Left ventricle myocardium inferior (tissue), 1 donor: ENCODE data around the gene LRMDA. TPM values are rescaled to one million over a fixed set of nuclear protein-coding genes. Genes with fewer than 3 reads are reported as not detected.

Experiments used
- DNase-seq: peaks from one replicate; pipeline ENCODE4 v3.0.0-alpha.2; 2020
- H3K27ac ChIP-seq: fragments of 200-600 bp; replicated peaks from 2 replicates; pipeline ENCODE4 v1.8.0; 2021
- H3K27me3 ChIP-seq: fragments of 200-600 bp; 2 replicates; pipeline ENCODE4 v1.8.0; 2021; ENCODE audit warnings: low read depth
- H3K36me3 ChIP-seq: fragments of 200-600 bp; 2 replicates; pipeline ENCODE4 v1.8.0; 2021
- H3K4me1 ChIP-seq: fragments of 200-600 bp; 2 replicates; pipeline ENCODE4 v1.8.0; 2021
- H3K4me3 ChIP-seq: fragments of 200-600 bp; 2 replicates; pipeline ENCODE4 v1.8.0; 2021; ENCODE audit warnings: mild to moderate bottlenecking, moderate library complexity
- H3K9me3 ChIP-seq: fragments of 200-600 bp; replicated peaks from 2 replicates; pipeline ENCODE4 v1.8.0; 2021
- intact Hi-C: fragments of 100-400 bp; cut with micrococcal nuclease; formaldehyde crosslinking; loops from one replicate; pipeline ENCODE4 v1.11.0; 2022
- total RNA-seq: library from RNA; stranded (reverse); fragmentation: NEBNext Ultra II Directional; extraction: Animal tissue kit (Norgen Biotek cat#: 25700); gene quantifications from one replicate; pipeline ENCODE4 v1.2.1, GENCODE V29; 2021
- TF ChIP-seq, protein P1 (sequence below): fragments of 200-600 bp; IDR thresholded peaks from 2 replicates; pipeline ENCODE4 v1.8.0; 2021; ENCODE audit warnings: antibody characterized with exemption, mild to moderate bottlenecking, borderline replicate concordance
- donor health status: DM: no; HTN: yes; CAD: no; lungs with severe emphysema.

The LRMDA gene
- total RNA-seq, 1 donor from 2014 or later = 18.7 TPM

DNA sequence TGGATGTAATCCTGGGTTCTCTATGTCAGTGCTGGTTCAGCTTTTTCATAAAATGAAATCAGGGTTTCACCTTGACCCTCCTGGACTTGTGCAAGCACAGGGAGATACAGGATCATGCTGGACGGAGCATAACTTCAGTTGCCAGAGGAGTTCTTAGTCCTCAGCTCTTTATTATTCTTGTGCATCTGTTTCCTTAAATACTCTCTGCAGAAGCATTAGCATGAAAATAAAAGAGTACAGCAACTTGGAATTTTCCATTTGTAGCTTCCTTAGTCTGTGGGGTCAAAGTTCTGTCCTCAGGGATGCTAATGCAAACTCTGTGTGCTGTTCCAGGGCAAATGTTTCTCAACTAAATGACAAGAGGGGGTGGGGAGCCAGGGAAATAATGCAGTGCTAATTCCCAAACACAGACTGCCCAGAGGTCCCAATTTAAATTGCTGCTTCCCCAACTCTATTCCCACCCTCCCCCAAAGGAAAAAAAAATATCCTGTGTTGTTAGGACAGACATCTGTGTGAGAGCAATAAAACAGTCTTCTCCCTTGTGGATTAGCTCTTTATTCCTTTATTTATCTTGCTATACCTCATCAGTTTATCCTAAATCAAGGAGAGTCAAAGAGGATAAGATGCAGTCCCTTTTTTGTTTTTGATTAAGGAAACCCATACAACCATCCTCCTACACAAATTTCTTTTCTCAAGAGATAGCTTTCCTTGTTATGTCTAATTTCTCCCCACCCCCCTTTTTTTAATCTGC, 905.0 kb downstream of the LRMDA start:
- no peaks in the 10 kb centered on the region for H3K27me3 ChIP-seq
- peaks cover 42% of the 10 kb centered on the region for H3K4me1 ChIP-seq
- H3K36me3 ChIP-seq = no peaks in the 10 kb centered on the region
- peak overlapping the region; percentile 68 for H3K27ac ChIP-seq
- no peak overlapping the region for H3K4me3 ChIP-seq
- TF ChIP-seq, protein P1, sequence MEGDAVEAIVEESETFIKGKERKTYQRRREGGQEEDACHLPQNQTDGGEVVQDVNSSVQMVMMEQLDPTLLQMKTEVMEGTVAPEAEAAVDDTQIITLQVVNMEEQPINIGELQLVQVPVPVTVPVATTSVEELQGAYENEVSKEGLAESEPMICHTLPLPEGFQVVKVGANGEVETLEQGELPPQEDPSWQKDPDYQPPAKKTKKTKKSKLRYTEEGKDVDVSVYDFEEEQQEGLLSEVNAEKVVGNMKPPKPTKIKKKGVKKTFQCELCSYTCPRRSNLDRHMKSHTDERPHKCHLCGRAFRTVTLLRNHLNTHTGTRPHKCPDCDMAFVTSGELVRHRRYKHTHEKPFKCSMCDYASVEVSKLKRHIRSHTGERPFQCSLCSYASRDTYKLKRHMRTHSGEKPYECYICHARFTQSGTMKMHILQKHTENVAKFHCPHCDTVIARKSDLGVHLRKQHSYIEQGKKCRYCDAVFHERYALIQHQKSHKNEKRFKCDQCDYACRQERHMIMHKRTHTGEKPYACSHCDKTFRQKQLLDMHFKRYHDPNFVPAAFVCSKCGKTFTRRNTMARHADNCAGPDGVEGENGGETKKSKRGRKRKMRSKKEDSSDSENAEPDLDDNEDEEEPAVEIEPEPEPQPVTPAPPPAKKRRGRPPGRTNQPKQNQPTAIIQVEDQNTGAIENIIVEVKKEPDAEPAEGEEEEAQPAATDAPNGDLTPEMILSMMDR = no peak
- DNase-seq = no peak
- no peaks in the 10 kb centered on the region for H3K9me3 ChIP-seq
- intact Hi-C loops = no loop called here

DNA sequence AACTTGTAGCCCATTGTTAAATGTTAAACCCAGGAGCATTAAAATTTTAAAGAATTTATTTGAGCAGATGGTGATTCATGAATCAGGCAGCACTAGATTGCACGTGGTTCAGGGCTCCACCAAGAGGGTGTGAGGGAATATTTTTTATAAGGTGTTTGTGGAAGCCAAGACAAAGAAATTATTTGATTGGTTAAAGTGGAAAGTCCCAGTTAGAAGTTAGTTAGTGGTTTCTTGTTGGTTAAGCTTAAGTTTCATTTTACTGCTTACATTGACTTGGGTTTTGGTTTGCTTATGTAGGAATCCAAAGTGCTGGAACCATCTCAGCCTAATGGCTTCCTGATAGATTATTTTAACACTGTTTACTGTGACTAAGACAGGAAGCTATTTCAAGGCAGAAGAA, 906.2 kb downstream of the LRMDA start:
- Histone ChIP-seq H3K27ac (peak overlapping the region; percentile 68), H3K4me3 (no peak overlapping the region), H3K27me3 (no peaks in the 10 kb centered on the region), H3K36me3 (no peaks in the 10 kb centered on the region), H3K9me3 (peaks cover 2% of the 10 kb centered on the region), H3K4me1 (peaks cover 33% of the 10 kb centered on the region)
- TF ChIP-seq, protein P1 = no peak
- intact Hi-C loops = no loop called here
- no peak for DNase-seq

DNA sequence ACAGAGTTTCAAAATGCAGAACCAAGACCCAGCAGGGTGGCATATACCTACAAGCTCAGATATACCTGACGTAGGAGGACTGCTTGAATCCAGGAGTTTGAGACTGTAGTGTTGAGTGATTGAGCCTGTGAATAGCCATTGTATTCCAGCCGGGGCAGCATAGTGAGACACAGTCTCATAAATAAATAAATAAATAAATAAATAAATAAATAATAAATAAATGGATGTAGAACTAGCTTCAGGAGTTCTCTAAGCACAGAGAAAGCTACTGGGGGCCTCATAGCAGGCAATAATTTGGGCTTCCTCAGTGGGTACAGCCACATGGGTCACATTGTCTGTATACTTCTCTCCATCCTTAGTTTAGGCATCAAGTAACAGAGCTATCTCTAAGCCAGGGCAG, 906.8 kb downstream of the LRMDA start:
- Histone ChIP-seq H3K4me3 (no peak overlapping the region), H3K4me1 (peaks cover 33% of the 10 kb centered on the region), H3K36me3 (no peaks in the 10 kb centered on the region), H3K27me3 (no peaks in the 10 kb centered on the region), H3K9me3 (peaks cover 7% of the 10 kb centered on the region), H3K27ac (peak overlapping the region; percentile 68)
- TF ChIP-seq, protein P1 = no peak
- intact Hi-C loops = no loop called here
- DNase-seq = no peak

DNA sequence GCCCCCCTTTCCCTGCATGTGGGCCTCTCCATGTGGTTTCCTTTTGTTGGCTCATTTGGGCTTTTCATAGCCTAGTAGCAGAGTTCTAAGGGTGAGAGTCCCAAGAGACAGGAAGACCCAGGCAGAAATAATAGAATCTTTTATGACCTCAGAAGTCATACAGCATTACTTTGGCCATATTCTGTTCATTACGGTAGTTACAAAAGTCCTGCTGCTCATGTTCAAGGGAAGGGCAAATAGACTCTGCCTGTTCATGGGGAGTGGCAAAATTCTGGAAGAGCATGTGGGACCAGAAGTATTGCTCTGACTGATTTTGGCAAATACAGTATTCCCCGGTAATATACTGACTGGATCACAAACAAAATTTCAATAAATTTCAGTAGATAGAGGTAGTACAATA, 910.3 kb downstream of the LRMDA start:
- Histone ChIP-seq H3K27me3 (no peaks in the 10 kb centered on the region), H3K9me3 (peaks cover 17% of the 10 kb centered on the region), H3K4me1 (peaks cover 14% of the 10 kb centered on the region), H3K4me3 (no peak overlapping the region), H3K36me3 (no peaks in the 10 kb centered on the region), H3K27ac (no peak overlapping the region)
- intact Hi-C loops = no loop called here
- TF ChIP-seq, protein P1 = no peak
- no peak for DNase-seq

DNA sequence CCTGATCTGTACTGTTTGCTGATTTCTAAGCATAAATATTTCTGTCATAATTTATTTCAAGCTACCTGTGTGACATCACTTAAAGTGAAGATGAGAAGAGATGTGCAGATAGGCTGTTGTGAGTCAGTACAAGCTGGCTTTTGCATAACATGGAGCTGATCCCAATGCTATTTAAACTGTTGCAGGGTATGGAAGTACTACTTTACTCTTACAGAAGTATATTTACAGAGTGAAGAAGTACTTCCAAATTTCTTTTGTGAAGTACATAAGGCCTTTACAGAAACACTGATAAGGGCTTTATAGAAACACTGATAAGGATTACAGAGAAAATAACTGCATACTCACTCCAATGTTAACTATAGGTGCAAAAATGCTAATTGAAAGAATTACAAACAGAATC, 911.6 kb downstream of the LRMDA start:
- Histone ChIP-seq H3K27ac (no peak overlapping the region), H3K4me3 (no peak overlapping the region), H3K27me3 (no peaks in the 10 kb centered on the region), H3K9me3 (peaks cover 17% of the 10 kb centered on the region), H3K4me1 (peaks cover 1% of the 10 kb centered on the region), H3K36me3 (no peaks in the 10 kb centered on the region)
- TF ChIP-seq, protein P1 = no peak
- no peak for DNase-seq
- intact Hi-C loops = no loop called here
